ENCODE measurements around the gene ZNF862.

ZNF862 gene

DNA sequence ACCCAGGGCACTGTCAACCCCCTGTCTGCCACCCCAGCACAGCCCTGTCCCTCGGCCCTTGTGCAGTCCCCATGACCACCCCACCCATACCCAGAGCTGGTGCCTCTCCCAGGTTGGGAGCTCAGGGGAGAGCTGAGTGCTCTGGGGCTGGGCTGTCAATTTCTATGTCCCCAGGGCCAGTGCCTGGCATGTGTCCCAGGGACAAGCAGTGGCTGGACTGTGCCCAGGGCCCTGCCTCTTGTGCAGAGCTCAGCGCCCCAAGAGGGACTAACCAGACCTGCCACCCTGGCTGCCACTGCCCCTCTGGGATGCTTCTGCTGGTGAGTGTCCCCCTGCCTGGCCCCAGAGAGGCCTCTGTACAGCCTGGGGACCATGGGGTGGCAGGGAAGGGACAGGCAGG, 29.0 kb upstream of the ZNF862 start:
- WGBS, 2 donors (ENCODE audit: extremely low coverage in 2 of 2, insufficient read length in 2 of 2, insufficient replicate concordance in 1 of 2) = no CpG with 5 or more reads among the region's 2 CpGs
- Histone ChIP-seq H4K91ac (ENCODE audit: low read depth, low read length, poor library complexity) (no peak overlapping the region), H2BK5ac (ENCODE audit: low read length) (no peak overlapping the region), H3K14ac (ENCODE audit: low read length) (no peak overlapping the region), H3K27ac (replicated peaks; ENCODE audit: low read length) (no peak overlapping the region), H2AK5ac (ENCODE audit: low read depth, low read length) (peak overlapping the region; percentile 56), H2BK15ac (ENCODE audit: low read length) (no peak overlapping the region), H3K9ac (ENCODE audit: low read depth, low read length, poor library complexity) (peak overlapping the region; percentile 60), H3K36me3 (replicated peaks in 1 of 2; ENCODE audit: control insufficient read depth in 2 of 2, insufficient read depth in 2 of 2, low read length in 2 of 2) (no peaks in the 10 kb centered on the region), H4K8ac (ENCODE audit: low read depth, low read length) (no peak overlapping the region), H2AFZ (ENCODE audit: low read length) (no peak overlapping the region), H2BK120ac (ENCODE audit: low read depth, low read length) (no peak overlapping the region), H3K9me3 (replicated peaks in 1 of 2; ENCODE audit: control insufficient read depth in 2 of 2, insufficient read depth in 1 of 2, low read depth in 1 of 2, low read length in 2 of 2) (no peaks in the 10 kb centered on the region), H3K23ac (ENCODE audit: low read depth, low read length, poor library complexity) (peak overlapping the region; percentile 31), H3K4me2 (ENCODE audit: insufficient read depth, low read length, poor library complexity, severe bottlenecking) (no peak overlapping the region), H3K4me1 (ENCODE audit: control insufficient read depth in 2 of 2, insufficient read depth in 1 of 2, low read depth in 1 of 2, low read length in 2 of 2) (peaks cover 0 to 2% of the 10 kb centered on the region in 2 donors), H2BK12ac (ENCODE audit: low read length) (peak overlapping the region; percentile 58), H3K18ac (ENCODE audit: low read length) (peak overlapping the region; percentile 48), H3K79me1 (ENCODE audit: low read depth, low read length) (peaks cover 3% of the 10 kb centered on the region), H3K27me3 (ENCODE audit: control insufficient read depth in 3 of 3, insufficient read depth in 3 of 3, low read depth in 1 of 3, low read length in 3 of 3) (peaks cover 0 to 9% (median 0%) of the 10 kb centered on the region in 3 experiments), H3K4me3 (ENCODE audit: low read length in 2 of 2) (no peak overlapping the region), H3K4ac (ENCODE audit: low read length) (peak overlapping the region; percentile 66)
- DNase-seq (ENCODE audit: low spot score) = no peak

DNA sequence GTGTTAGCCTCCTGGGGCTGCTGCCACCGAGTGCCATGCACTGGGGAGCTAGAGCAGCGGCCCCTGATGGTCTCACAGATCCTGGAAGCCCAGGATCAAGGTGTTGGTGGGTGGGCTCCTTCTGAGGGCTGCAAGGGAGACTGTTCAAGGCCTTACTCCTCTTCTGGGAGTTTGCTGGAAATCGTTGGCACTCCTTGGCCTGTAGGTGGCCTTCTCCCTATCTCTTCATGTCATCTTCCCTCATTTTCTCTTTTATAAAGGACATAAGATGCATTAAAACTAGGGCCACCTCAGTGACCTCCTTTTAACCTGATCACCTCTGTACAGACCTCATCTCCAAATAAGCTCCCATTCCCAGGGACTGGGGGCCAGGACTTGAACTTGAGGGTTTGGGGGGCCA, 27.0 kb upstream of the ZNF862 start:
- no peak for DNase-seq (ENCODE audit: low spot score)

DNA sequence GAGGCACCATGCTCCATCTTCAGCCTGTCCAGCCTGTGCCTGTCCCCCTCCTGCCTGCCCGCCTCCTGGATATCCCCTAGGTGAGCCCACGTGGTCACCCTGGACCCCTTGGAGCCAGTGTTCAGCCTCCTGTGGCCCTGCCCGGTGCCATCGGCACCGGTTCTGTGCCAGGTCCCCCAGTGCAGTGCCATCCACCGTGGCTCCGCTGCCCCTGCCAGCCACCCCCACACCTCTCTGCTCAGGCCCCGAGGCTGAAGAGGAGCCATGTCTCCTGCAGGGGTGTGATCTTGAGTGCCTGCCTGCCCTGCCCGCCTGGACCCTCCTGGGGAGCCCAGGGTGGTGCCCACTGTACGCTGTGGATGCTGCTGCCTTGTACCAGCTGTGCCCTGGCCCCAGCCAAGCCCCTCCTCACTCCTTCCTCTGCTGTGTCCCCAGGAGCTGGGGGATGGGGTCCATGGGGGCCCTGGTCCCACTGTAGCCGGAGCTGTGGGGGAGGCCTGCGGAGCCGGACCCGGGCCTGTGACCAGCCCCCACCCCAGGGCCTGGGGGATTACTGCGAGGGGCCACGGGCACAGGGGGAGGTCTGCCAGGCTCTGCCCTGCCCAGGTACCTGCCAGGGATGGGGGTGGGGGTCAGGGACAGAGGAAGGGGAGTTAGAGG, 26.2 kb upstream of the ZNF862 start:
- Histone ChIP-seq H3K4me2 (ENCODE audit: insufficient read depth, low read length, poor library complexity, severe bottlenecking) (no peak overlapping the region), H3K14ac (ENCODE audit: low read length) (peak overlapping the region; percentile 82), H2BK120ac (ENCODE audit: low read depth, low read length) (no peak overlapping the region), H3K36me3 (replicated peaks in 1 of 2; ENCODE audit: control insufficient read depth in 2 of 2, insufficient read depth in 2 of 2, low read length in 2 of 2) (no peaks in the 10 kb centered on the region), H2BK12ac (ENCODE audit: low read length) (peak overlapping the region; percentile 73), H3K9ac (ENCODE audit: low read depth, low read length, poor library complexity) (peak overlapping the region; percentile 21), H3K27me3 (ENCODE audit: control insufficient read depth in 3 of 3, insufficient read depth in 3 of 3, low read depth in 1 of 3, low read length in 3 of 3) (peaks cover 0 to 2% (median 0%) of the 10 kb centered on the region in 3 experiments), H3K23ac (ENCODE audit: low read depth, low read length, poor library complexity) (peak overlapping the region; percentile 80), H3K9me3 (replicated peaks in 1 of 2; ENCODE audit: control insufficient read depth in 2 of 2, insufficient read depth in 1 of 2, low read depth in 1 of 2, low read length in 2 of 2) (no peaks in the 10 kb centered on the region), H3K18ac (ENCODE audit: low read length) (peak overlapping the region; percentile 85), H2BK15ac (ENCODE audit: low read length) (peak overlapping the region; percentile 75), H2AK5ac (ENCODE audit: low read depth, low read length) (peak overlapping the region; percentile 95), H3K4me3 (ENCODE audit: low read length in 2 of 2) (no peak overlapping the region), H3K79me1 (ENCODE audit: low read depth, low read length) (peaks cover 3% of the 10 kb centered on the region), H2BK5ac (ENCODE audit: low read length) (no peak overlapping the region), H3K4ac (ENCODE audit: low read length) (peak overlapping the region; percentile 76), H4K8ac (ENCODE audit: low read depth, low read length) (peak overlapping the region; percentile 43), H4K91ac (ENCODE audit: low read depth, low read length, poor library complexity) (no peak overlapping the region), H3K27ac (replicated peaks; ENCODE audit: low read length) (no peak overlapping the region), H2AFZ (ENCODE audit: low read length) (no peak overlapping the region), H3K4me1 (ENCODE audit: control insufficient read depth in 2 of 2, insufficient read depth in 1 of 2, low read depth in 1 of 2, low read length in 2 of 2) (peaks cover 0 to 13% of the 10 kb centered on the region in 2 donors)
- no CpG with 5 or more reads among the region's 16 CpGs for WGBS, 2 donors (ENCODE audit: extremely low coverage in 2 of 2, insufficient read length in 2 of 2, insufficient replicate concordance in 1 of 2)
- no peak for DNase-seq (ENCODE audit: low spot score)

More for the DNA sequence above, 27.0 kb upstream of the ZNF862 start:
- Histone ChIP-seq H2BK15ac (ENCODE audit: low read length) (peak overlapping the region; percentile 64), H3K4me1 (ENCODE audit: control insufficient read depth in 2 of 2, insufficient read depth in 1 of 2, low read depth in 1 of 2, low read length in 2 of 2) (peaks cover 0 to 13% of the 10 kb centered on the region in 2 donors), H3K9me3 (replicated peaks in 1 of 2; ENCODE audit: control insufficient read depth in 2 of 2, insufficient read depth in 1 of 2, low read depth in 1 of 2, low read length in 2 of 2) (no peaks in the 10 kb centered on the region), H3K4me2 (ENCODE audit: insufficient read depth, low read length, poor library complexity, severe bottlenecking) (no peak overlapping the region), H4K91ac (ENCODE audit: low read depth, low read length, poor library complexity) (no peak overlapping the region), H2BK12ac (ENCODE audit: low read length) (no peak overlapping the region), H3K27ac (replicated peaks; ENCODE audit: low read length) (no peak overlapping the region), H3K27me3 (ENCODE audit: control insufficient read depth in 3 of 3, insufficient read depth in 3 of 3, low read depth in 1 of 3, low read length in 3 of 3) (peaks cover 0 to 4% (median 0%) of the 10 kb centered on the region in 3 experiments), H3K23ac (ENCODE audit: low read depth, low read length, poor library complexity) (peak overlapping the region; percentile 80), H2AK5ac (ENCODE audit: low read depth, low read length) (peak overlapping the region; percentile 95), H3K79me1 (ENCODE audit: low read depth, low read length) (peaks cover 3% of the 10 kb centered on the region), H3K36me3 (replicated peaks in 1 of 2; ENCODE audit: control insufficient read depth in 2 of 2, insufficient read depth in 2 of 2, low read length in 2 of 2) (no peaks in the 10 kb centered on the region), H3K4me3 (ENCODE audit: low read length in 2 of 2) (no peak overlapping the region), H3K14ac (ENCODE audit: low read length) (no peak overlapping the region), H3K4ac (ENCODE audit: low read length) (no peak overlapping the region), H4K8ac (ENCODE audit: low read depth, low read length) (no peak overlapping the region), H2BK5ac (ENCODE audit: low read length) (no peak overlapping the region), H2AFZ (ENCODE audit: low read length) (no peak overlapping the region), H2BK120ac (ENCODE audit: low read depth, low read length) (no peak overlapping the region), H3K18ac (ENCODE audit: low read length) (peak overlapping the region; percentile 85), H3K9ac (ENCODE audit: low read depth, low read length, poor library complexity) (no peak overlapping the region)
- WGBS, 2 donors (ENCODE audit: extremely low coverage in 2 of 2, insufficient read length in 2 of 2, insufficient replicate concordance in 1 of 2) = no CpG with 5 or more reads among the region's 3 CpGs

DNA sequence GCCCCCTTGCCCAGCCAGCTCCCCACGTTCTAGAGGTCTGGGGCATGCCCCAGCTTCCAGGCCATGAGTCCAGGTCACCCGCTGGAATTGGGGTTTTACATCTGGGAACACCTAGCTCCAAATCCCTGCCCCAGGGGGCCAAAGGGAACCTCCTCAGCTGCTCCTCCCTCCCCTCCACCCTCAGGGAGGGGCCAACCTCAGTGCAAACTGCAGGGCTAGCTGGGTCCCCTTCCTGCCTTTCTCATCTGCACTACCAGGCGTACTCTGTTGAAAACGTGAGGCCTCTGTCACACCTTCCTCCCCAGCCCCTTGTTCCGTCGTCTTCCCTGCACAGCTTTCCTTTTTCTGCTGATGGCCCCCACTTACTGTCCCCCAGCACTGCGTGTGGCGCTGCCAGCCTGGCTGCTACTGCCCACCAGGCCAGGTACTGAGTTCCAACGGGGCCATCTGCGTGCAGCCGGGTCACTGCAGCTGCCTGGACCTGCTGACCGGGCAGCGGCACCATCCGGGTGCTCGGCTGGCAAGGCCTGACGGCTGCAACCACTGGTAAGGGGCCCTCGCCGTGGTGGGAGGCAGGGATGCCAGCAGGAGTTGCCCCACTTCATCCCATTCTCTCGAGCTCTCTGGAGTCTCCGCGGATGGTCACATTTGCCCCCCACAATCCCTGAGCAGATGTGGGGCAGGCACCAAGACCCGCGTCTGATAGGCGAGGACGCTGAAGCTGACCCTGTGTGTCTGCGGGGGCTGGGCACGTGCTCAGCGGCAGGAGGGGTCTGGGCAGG, 24.7 kb upstream of the ZNF862 start:
- peak overlapping the region; percentile 44 for H3K14ac ChIP-seq (ENCODE audit: low read length)
- WGBS, 2 donors (ENCODE audit: extremely low coverage in 2 of 2, insufficient read length in 2 of 2, insufficient replicate concordance in 1 of 2) = no CpG with 5 or more reads among the region's 28 CpGs

More for the DNA sequence above, 24.7 kb upstream of the ZNF862 start:
- H3K4me3 ChIP-seq (ENCODE audit: low read length in 2 of 2) = no peak overlapping the region
- peaks cover 0 to 13% of the 10 kb centered on the region in 2 donors for H3K4me1 ChIP-seq (ENCODE audit: control insufficient read depth in 2 of 2, insufficient read depth in 1 of 2, low read depth in 1 of 2, low read length in 2 of 2)
- peak overlapping the region; percentile 19 for H2BK5ac ChIP-seq (ENCODE audit: low read length)
- H2BK12ac ChIP-seq (ENCODE audit: low read length) = peak overlapping the region; percentile 22
- H4K8ac ChIP-seq (ENCODE audit: low read depth, low read length) = no peak overlapping the region
- no peaks in the 10 kb centered on the region for H3K9me3 ChIP-seq (replicated peaks in 1 of 2; ENCODE audit: control insufficient read depth in 2 of 2, insufficient read depth in 1 of 2, low read depth in 1 of 2, low read length in 2 of 2)
- H2BK15ac ChIP-seq (ENCODE audit: low read length) = peak overlapping the region; percentile 43
- H3K79me1 ChIP-seq (ENCODE audit: low read depth, low read length) = peaks cover 3% of the 10 kb centered on the region
- H3K36me3 ChIP-seq (replicated peaks in 1 of 2; ENCODE audit: control insufficient read depth in 2 of 2, insufficient read depth in 2 of 2, low read length in 2 of 2) = no peaks in the 10 kb centered on the region
- peak overlapping the region; percentile 66 for H3K4ac ChIP-seq (ENCODE audit: low read length)
- no peak overlapping the region for H3K4me2 ChIP-seq (ENCODE audit: insufficient read depth, low read length, poor library complexity, severe bottlenecking)
- peak overlapping the region; percentile 50 for H3K9ac ChIP-seq (ENCODE audit: low read depth, low read length, poor library complexity)
- H3K18ac ChIP-seq (ENCODE audit: low read length) = peak overlapping the region; percentile 52
- H2AK5ac ChIP-seq (ENCODE audit: low read depth, low read length) = peak overlapping the region; percentile 99
- H3K23ac ChIP-seq (ENCODE audit: low read depth, low read length, poor library complexity) = peak overlapping the region; percentile 55
- no peak overlapping the region for H2BK120ac ChIP-seq (ENCODE audit: low read depth, low read length)
- H4K91ac ChIP-seq (ENCODE audit: low read depth, low read length, poor library complexity) = no peak overlapping the region
- DNase-seq (ENCODE audit: low spot score) = no peak
- no peak overlapping the region for H2AFZ ChIP-seq (ENCODE audit: low read length)
- no peak overlapping the region for H3K27ac ChIP-seq (replicated peaks; ENCODE audit: low read length)
- peaks cover 0 to 9% (median 0%) of the 10 kb centered on the region in 3 experiments for H3K27me3 ChIP-seq (ENCODE audit: control insufficient read depth in 3 of 3, insufficient read depth in 3 of 3, low read depth in 1 of 3, low read length in 3 of 3)
